ENCODE measurements around the gene JMJD8. TPM values are rescaled to one million over a fixed set of nuclear protein-coding genes. Genes with fewer than 3 reads are reported as not detected.

Gene JMJD8
- total and polyA plus RNA-seq, 5 donors = 49.7 to 55.7 (median 53.7) TPM

DNA sequence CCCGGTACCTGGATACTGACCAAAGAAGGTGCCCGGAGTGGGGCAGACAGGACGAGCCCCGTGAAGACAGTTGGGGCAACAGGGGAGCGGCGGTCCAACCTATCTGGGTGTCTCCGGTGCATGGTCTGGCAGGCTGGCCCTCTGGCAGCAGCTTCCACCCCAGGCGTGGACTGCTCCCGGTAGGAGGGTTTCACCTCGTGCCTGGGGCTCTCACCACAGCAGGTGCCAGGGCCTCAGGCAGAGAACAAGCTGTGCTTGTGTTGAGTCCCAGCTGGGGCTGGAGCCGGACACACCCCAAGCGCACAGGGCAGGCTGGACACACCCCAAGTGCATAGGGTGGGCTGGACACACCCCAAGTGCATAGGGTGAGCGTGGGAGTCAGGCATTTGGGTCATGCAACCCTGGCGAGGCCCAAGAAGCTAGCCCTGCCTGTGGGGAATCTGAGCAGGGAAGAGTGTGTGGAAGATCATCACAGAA is 23.0 kb upstream of the JMJD8 start:
- intact Hi-C loops (cut with DNase I) = loop anchor here in 1 of 4 donors (5.0 kb wide), 1 partner anchor 345 kb away; no protein-coding TSS in a partner anchor
- no peak overlapping the region for H3K27ac ChIP-seq (ENCODE audit: low read length)
- no peaks in the 10 kb centered on the region for H3K4me1 ChIP-seq (ENCODE audit: control insufficient read depth, insufficient read depth, low read length)
- H3K27me3 ChIP-seq (ENCODE audit: control insufficient read depth, insufficient read depth) = no peaks in the 10 kb centered on the region
- H3K4me3 ChIP-seq (ENCODE audit: low read length) = no peak overlapping the region
- H3K9me3 ChIP-seq (ENCODE audit: control insufficient read depth, low read length) = no peaks in the 10 kb centered on the region
- no peak for ATAC-seq
- DNase-seq = no peak
- WGBS = 40% methylated on average over 14 of the region's 14 CpGs

GRCh38 chr16:706189-707061 is 22.3 kb upstream of the JMJD8 start:
- H3K27me3 ChIP-seq (ENCODE audit: control insufficient read depth, insufficient read depth) = no peaks in the 10 kb centered on the region
- ATAC-seq (no peak), DNase-seq (no peak)
- 4% methylated on average over 49 of the region's 49 CpGs for WGBS
- H3K27ac ChIP-seq (ENCODE audit: low read length) = no peak overlapping the region
- no peaks in the 10 kb centered on the region for H3K9me3 ChIP-seq (ENCODE audit: control insufficient read depth, low read length)
- intact Hi-C loops (cut with DNase I) = loop anchor here in 1 of 4 donors (5.0 kb wide), 1 partner anchor 346 kb away; no protein-coding TSS in a partner anchor
- H3K4me1 ChIP-seq (ENCODE audit: control insufficient read depth, insufficient read depth, low read length) = no peaks in the 10 kb centered on the region
- H3K4me3 ChIP-seq (ENCODE audit: low read length) = no peak overlapping the region

DNA sequence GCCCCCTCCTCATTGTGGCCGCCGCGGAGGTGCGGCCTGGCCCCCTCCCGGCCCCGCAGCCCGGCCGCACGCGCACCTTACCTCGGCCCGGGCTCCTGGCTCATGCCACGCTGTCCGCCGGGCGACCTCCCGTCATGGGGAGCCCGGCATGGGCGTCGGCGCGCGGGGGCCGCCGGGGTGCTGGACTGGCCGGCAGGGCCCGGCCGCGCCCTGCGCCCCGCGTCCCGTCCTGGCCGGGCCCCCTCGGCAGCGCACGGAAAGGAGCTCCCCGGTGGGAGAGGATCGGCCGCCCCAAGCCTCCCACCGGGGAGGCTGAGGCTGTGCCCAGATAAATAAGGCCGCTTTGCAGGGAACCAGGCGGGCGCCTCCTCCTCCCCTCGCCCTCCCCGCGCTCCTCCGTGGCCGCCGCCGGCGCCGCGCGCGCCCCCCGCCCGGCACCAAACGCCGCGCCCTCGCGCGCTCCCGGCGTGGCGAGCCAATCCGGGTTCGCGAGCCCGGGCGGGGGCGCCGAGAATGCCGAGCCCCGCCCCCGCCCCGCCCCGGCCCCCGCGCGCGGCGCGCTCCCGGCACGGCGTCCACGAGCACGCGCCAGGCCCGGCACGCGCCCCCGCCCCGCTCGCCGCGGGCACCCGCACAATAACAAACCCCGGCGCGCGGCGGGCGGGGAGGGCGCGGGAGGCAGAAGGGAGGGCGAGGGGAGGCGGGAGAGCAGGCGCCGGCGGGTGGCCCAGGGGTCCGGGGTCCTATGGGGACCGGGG is 21.5 kb upstream of the JMJD8 start, which contains the start of gene FBXL16:
Gene FBXL16, minus strand, starts transcription at position 371 of the 758 bp plus-strand sequence. CDS start 8,396 bp downstream, outside the sequence.
- no peak for ATAC-seq
- no peaks in the 10 kb centered on the region for H3K4me1 ChIP-seq (ENCODE audit: control insufficient read depth, insufficient read depth, low read length)
- H3K4me3 ChIP-seq (ENCODE audit: low read length) = peak within 1 kb of the TSS; percentile 18
- no peaks in the 10 kb centered on the region for H3K27me3 ChIP-seq (ENCODE audit: control insufficient read depth, insufficient read depth)
- H3K9me3 ChIP-seq (ENCODE audit: control insufficient read depth, low read length) = no peaks in the 10 kb centered on the region
- WGBS = 1% methylated on average over 112 of the region's 115 CpGs
- intact Hi-C loops (cut with DNase I) = loop anchor here in 1 of 4 donors (5.0 kb wide), 1 partner anchor 347 kb away; no protein-coding TSS in a partner anchor
- no peak for DNase-seq
- H3K27ac ChIP-seq (ENCODE audit: low read length) = no peak within 1 kb of the TSS

DNA sequence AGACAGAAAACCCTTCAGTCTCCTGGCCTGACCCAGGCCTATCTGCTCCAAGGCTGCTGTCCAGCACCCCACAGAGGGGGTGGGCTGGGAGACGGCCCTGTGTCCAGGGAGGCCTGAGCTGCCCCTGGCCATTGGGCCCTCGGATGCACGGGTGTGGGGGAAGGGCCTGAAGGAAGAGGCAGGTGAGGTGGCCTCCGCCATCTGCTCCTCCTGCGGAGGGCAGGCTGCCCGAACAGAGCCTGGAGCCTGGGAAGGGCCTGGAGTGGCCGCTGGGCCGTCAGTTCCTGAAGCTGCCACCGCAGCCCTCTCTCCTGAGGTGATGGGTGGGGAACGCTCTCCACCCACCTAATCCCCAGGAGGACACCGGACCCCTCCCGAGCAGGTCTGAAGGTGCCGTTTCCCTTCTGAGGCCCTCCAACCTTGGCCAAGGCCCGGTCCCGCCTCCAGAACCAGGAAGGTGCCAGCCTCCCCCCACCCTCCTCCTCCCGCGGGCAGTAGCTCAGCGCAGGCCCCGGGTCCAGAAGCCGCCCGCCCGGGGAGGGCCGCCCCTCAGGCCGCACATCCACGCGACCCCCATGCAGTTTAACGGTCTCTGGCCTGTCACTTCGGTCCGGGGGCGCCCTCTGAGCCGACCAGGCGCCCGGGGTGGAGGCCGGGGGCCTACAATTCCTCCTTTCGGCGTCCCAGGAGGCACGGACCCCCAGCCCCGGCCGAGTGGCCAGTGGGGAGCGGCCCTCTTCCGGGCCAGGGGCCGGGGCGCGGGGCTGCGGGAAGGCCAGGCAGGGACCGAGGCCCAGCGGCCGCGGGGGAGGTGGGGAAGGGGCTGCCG is 20.6 kb upstream of the JMJD8 start:
- H3K9me3 ChIP-seq (ENCODE audit: control insufficient read depth, low read length) = no peaks in the 10 kb centered on the region
- no peaks in the 10 kb centered on the region for H3K4me1 ChIP-seq (ENCODE audit: control insufficient read depth, insufficient read depth, low read length)
- WGBS = 11% methylated on average over 50 of the region's 50 CpGs
- DNase-seq (no peak), ATAC-seq (no peak)
- intact Hi-C loops (cut with DNase I) = loop anchor here in 1 of 4 donors (5.0 kb wide), 1 partner anchor 348 kb away; no protein-coding TSS in a partner anchor
- H3K27ac ChIP-seq (ENCODE audit: low read length) = no peak overlapping the region
- H3K4me3 ChIP-seq (ENCODE audit: low read length) = no peak overlapping the region
- H3K27me3 ChIP-seq (ENCODE audit: control insufficient read depth, insufficient read depth) = no peaks in the 10 kb centered on the region

DNA sequence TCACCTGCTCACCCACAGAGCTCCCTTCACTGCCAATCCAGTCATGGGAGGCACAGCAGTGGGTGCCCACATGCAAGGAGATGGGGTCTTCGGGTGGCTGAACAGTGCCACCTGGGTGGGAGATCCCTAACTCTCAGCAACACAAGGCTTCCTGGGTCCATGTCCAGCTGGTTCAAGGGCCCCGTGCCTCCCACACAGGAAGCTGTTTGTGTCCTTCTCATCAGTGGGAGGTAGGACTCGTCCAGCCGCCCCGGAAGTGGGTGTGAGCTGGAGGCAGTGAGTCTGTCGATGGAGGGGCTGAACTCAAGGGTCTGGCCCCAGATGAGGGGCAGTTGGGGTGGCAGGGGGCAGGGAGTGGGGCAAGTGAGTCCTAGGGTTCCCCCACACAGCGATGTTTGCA is 19.9 kb upstream of the JMJD8 start:
- DNase-seq = no peak
- 62% methylated on average over 7 of the region's 7 CpGs for WGBS
- H3K4me3 ChIP-seq (ENCODE audit: low read length) = no peak overlapping the region
- no peaks in the 10 kb centered on the region for H3K27me3 ChIP-seq (ENCODE audit: control insufficient read depth, insufficient read depth)
- no peak for ATAC-seq
- H3K27ac ChIP-seq (ENCODE audit: low read length) = no peak overlapping the region
- no peaks in the 10 kb centered on the region for H3K4me1 ChIP-seq (ENCODE audit: control insufficient read depth, insufficient read depth, low read length)
- intact Hi-C loops (cut with DNase I) = no loop called here
- H3K9me3 ChIP-seq (ENCODE audit: control insufficient read depth, low read length) = no peaks in the 10 kb centered on the region

- H3K4me3 ChIP-seq (ENCODE audit: low read length) = no peak overlapping the region
- no peaks in the 10 kb centered on the region for H3K4me1 ChIP-seq (ENCODE audit: control insufficient read depth, insufficient read depth, low read length)
- no peaks in the 10 kb centered on the region for H3K27me3 ChIP-seq (ENCODE audit: control insufficient read depth, insufficient read depth)
- intact Hi-C loops (cut with DNase I) = no loop called here
- H3K27ac ChIP-seq (ENCODE audit: low read length) = no peak overlapping the region
- ATAC-seq (no peak), DNase-seq (no peak)
- H3K9me3 ChIP-seq (ENCODE audit: control insufficient read depth, low read length) = no peaks in the 10 kb centered on the region
- WGBS = 80% methylated on average over 12 of the region's 12 CpGs
Measured at GRCh38 chr16:703406-703805, 19.3 kb upstream of the JMJD8 start.

GRCh38 chr16:702341-702740 is 18.2 kb upstream of the JMJD8 start:
- Histone ChIP-seq H3K27me3 (ENCODE audit: control insufficient read depth, insufficient read depth) (no peaks in the 10 kb centered on the region), H3K4me3 (ENCODE audit: low read length) (no peak overlapping the region), H3K9me3 (ENCODE audit: control insufficient read depth, low read length) (no peaks in the 10 kb centered on the region), H3K4me1 (ENCODE audit: control insufficient read depth, insufficient read depth, low read length) (no peaks in the 10 kb centered on the region), H3K27ac (ENCODE audit: low read length) (no peak overlapping the region)
- intact Hi-C loops (cut with DNase I) = no loop called here
- 83% methylated on average over 19 of the region's 19 CpGs for WGBS
- DNase-seq = no peak
- no peak for ATAC-seq

GRCh38 chr16:700684-701584 is 16.8 kb upstream of the JMJD8 start:
- H3K4me1 ChIP-seq (ENCODE audit: control insufficient read depth, insufficient read depth, low read length) = no peaks in the 10 kb centered on the region
- H3K27ac ChIP-seq (ENCODE audit: low read length) = no peak overlapping the region
- ATAC-seq (peak; percentile 44 to 68), DNase-seq (no peak)
- H3K9me3 ChIP-seq (ENCODE audit: control insufficient read depth, low read length) = no peaks in the 10 kb centered on the region
- intact Hi-C loops (cut with DNase I) = no loop called here
- WGBS = 5% methylated on average over 76 of the region's 76 CpGs
- no peaks in the 10 kb centered on the region for H3K27me3 ChIP-seq (ENCODE audit: control insufficient read depth, insufficient read depth)
- no peak overlapping the region for H3K4me3 ChIP-seq (ENCODE audit: low read length)

GRCh38 chr16:698911-699671 is 15.0 kb upstream of the JMJD8 start:
- Histone ChIP-seq H3K27ac (ENCODE audit: low read length) (no peak overlapping the region), H3K4me3 (ENCODE audit: low read length) (no peak overlapping the region), H3K27me3 (ENCODE audit: control insufficient read depth, insufficient read depth) (no peaks in the 10 kb centered on the region), H3K4me1 (ENCODE audit: control insufficient read depth, insufficient read depth, low read length) (peaks cover 6% of the 10 kb centered on the region), H3K9me3 (ENCODE audit: control insufficient read depth, low read length) (no peaks in the 10 kb centered on the region)
- ATAC-seq (no peak), DNase-seq (no peak)
- intact Hi-C loops (cut with DNase I) = no loop called here
- WGBS = 71% methylated on average over 19 of the region's 19 CpGs
